COLO668 (cell line): ENCODE results near the gene PROS1.

Experiments
- DNase-seq: peaks from one replicate; lab custom pipeline; 2025; ENCODE audit not compliant: unreplicated experiment; lab: John Stamatoyannopoulos, UW

Gene PROS1

GRCh38 chr3:93973131-93974126 lies at the start of gene PROS1:
Gene PROS1, minus strand, starts transcription at chr3:93973896. Its CDS starts 147 bp downstream, at chr3:93973749.
- peak; percentile 59 for DNase-seq

GRCh38 chr3:94020293-94020692 lies 46.6 kb upstream of the PROS1 start:
- no peak for DNase-seq

- no peak for DNase-seq
Measured at GRCh38 chr3:94019659-94020058, 46.0 kb upstream of the PROS1 start.

- no peak for DNase-seq
Measured at GRCh38 chr3:94015025-94015424, 41.3 kb upstream of the PROS1 start.

- DNase-seq, result no peak
Measured at GRCh38 chr3:94012185-94012584, 38.5 kb upstream of the PROS1 start.

- DNase-seq, result no peak
Measured at GRCh38 chr3:94011233-94011711, 37.6 kb upstream of the PROS1 start.

GRCh38 chr3:94009608-94010007 lies 35.9 kb upstream of the PROS1 start:
- no peak for DNase-seq

GRCh38 chr3:94008253-94008652 lies 34.6 kb upstream of the PROS1 start:
- no peak for DNase-seq

GRCh38 chr3:94004301-94004910 lies 30.7 kb upstream of the PROS1 start:
- no peak for DNase-seq

- DNase-seq, result no peak
Measured at GRCh38 chr3:94001827-94002495, 28.3 kb upstream of the PROS1 start.

GRCh38 chr3:94001191-94001590 lies 27.5 kb upstream of the PROS1 start:
- DNase-seq, result no peak

- no peak for DNase-seq
Measured at GRCh38 chr3:93994056-93994455, 20.4 kb upstream of the PROS1 start.

- no peak for DNase-seq
Measured at GRCh38 chr3:93992207-93992606, 18.5 kb upstream of the PROS1 start.

- DNase-seq, result no peak
Measured at GRCh38 chr3:93991631-93992030, 17.9 kb upstream of the PROS1 start.

GRCh38 chr3:93989241-93989640 lies 15.5 kb upstream of the PROS1 start:
- DNase-seq, result no peak

GRCh38 chr3:93988764-93989163 lies 15.1 kb upstream of the PROS1 start:
- no peak for DNase-seq

- DNase-seq, result no peak
Measured at GRCh38 chr3:93988283-93988682, 14.6 kb upstream of the PROS1 start.

- DNase-seq, result no peak
Measured at GRCh38 chr3:93984618-93985017, 10.9 kb upstream of the PROS1 start.

GRCh38 chr3:93983408-93983807 lies 9.7 kb upstream of the PROS1 start:
- no peak for DNase-seq

- no peak for DNase-seq
Measured at GRCh38 chr3:93981649-93982048, 8.0 kb upstream of the PROS1 start.

GRCh38 chr3:93979850-93980676 lies 6.4 kb upstream of the PROS1 start, which contains the start of gene ARL13B:
Gene ARL13B, plus strand, starts transcription at chr3:93980155. Its CDS starts 269 bp downstream, at chr3:93980424.
- DNase-seq, result peak; percentile 92
